ENCODE results near the gene SLC48A1.

The SLC48A1 gene

GRCh38 chr12:47829584-47829983, 56.5 kb downstream of the SLC48A1 start:
- DNase-seq (ENCODE audit: low read depth): no peak
- no peak overlapping the region for H3K4me3 ChIP-seq (replicated peaks; ENCODE audit: low read depth, low read length)
- no peak for TF ChIP-seq CTCF (IDR thresholded peaks at IDR 0.05; ENCODE audit: low read length, missing control alignments)
